ENCODE data around the gene TNFAIP6.

Gene TNFAIP6

GRCh38 chr2:151334082-151334815 lies 23.1 kb upstream of the TNFAIP6 start:
- Histone ChIP-seq H2AFZ (ENCODE audit: low read length) (peak overlapping the region; percentile 43), H3K79me1 (ENCODE audit: low read depth, low read length) (no peaks in the 10 kb centered on the region), H2BK12ac (ENCODE audit: low read length) (no peak overlapping the region), H4K8ac (ENCODE audit: low read depth, low read length) (no peak overlapping the region), H3K4ac (ENCODE audit: low read length) (no peak overlapping the region), H3K27me3 (ENCODE audit: control insufficient read depth in 3 of 3, insufficient read depth in 3 of 3, low read depth in 1 of 3, low read length in 3 of 3) (no peaks in the 10 kb centered on the region), H2BK120ac (ENCODE audit: low read depth, low read length) (no peak overlapping the region), H2BK15ac (ENCODE audit: low read length) (no peak overlapping the region), H3K14ac (ENCODE audit: low read length) (no peak overlapping the region), H2BK5ac (ENCODE audit: low read length) (no peak overlapping the region), H3K23ac (ENCODE audit: low read depth, low read length, poor library complexity) (no peak overlapping the region), H3K4me3 (ENCODE audit: low read length in 2 of 2) (no peak overlapping the region), H3K9ac (ENCODE audit: low read depth, low read length, poor library complexity) (no peak overlapping the region), H4K91ac (ENCODE audit: low read depth, low read length, poor library complexity) (no peak overlapping the region), H3K18ac (ENCODE audit: low read length) (peak overlapping the region; percentile 45), H3K4me1 (ENCODE audit: control insufficient read depth in 2 of 2, insufficient read depth in 1 of 2, low read depth in 1 of 2, low read length in 2 of 2) (peaks cover 0 to 3% of the 10 kb centered on the region in 2 donors), H3K9me3 (replicated peaks in 1 of 2; ENCODE audit: control insufficient read depth in 2 of 2, insufficient read depth in 1 of 2, low read depth in 1 of 2, low read length in 2 of 2) (no peaks in the 10 kb centered on the region), H3K27ac (replicated peaks; ENCODE audit: low read length) (no peak overlapping the region), H3K36me3 (replicated peaks in 1 of 2; ENCODE audit: control insufficient read depth in 2 of 2, insufficient read depth in 2 of 2, low read length in 2 of 2) (no peaks in the 10 kb centered on the region), H2AK5ac (ENCODE audit: low read depth, low read length) (no peak overlapping the region), H3K4me2 (ENCODE audit: insufficient read depth, low read length, poor library complexity, severe bottlenecking) (no peak overlapping the region)
- DNase-seq (ENCODE audit: low spot score), result no peak
- WGBS, 2 donors (ENCODE audit: extremely low coverage in 2 of 2, insufficient read length in 2 of 2, insufficient replicate concordance in 1 of 2), result no CpG with 5 or more reads among the region's 3 CpGs

GRCh38 chr2:151336863-151337371 lies 20.5 kb upstream of the TNFAIP6 start:
- H2BK12ac ChIP-seq (ENCODE audit: low read length), result no peak overlapping the region
- peak overlapping the region in 1 of 2 donors; percentile 34 for H3K4me3 ChIP-seq (ENCODE audit: low read length in 2 of 2)
- no peak overlapping the region for H4K8ac ChIP-seq (ENCODE audit: low read depth, low read length)
- no peaks in the 10 kb centered on the region for H3K79me1 ChIP-seq (ENCODE audit: low read depth, low read length)
- H3K27me3 ChIP-seq (ENCODE audit: control insufficient read depth in 3 of 3, insufficient read depth in 3 of 3, low read depth in 1 of 3, low read length in 3 of 3), result no peaks in the 10 kb centered on the region
- no peak overlapping the region for H3K4ac ChIP-seq (ENCODE audit: low read length)
- H2AK5ac ChIP-seq (ENCODE audit: low read depth, low read length), result no peak overlapping the region
- no peak overlapping the region for H3K14ac ChIP-seq (ENCODE audit: low read length)
- H3K4me2 ChIP-seq (ENCODE audit: insufficient read depth, low read length, poor library complexity, severe bottlenecking), result no peak overlapping the region
- H3K23ac ChIP-seq (ENCODE audit: low read depth, low read length, poor library complexity), result no peak overlapping the region
- H3K36me3 ChIP-seq (replicated peaks in 1 of 2; ENCODE audit: control insufficient read depth in 2 of 2, insufficient read depth in 2 of 2, low read length in 2 of 2), result no peaks in the 10 kb centered on the region
- no peak overlapping the region for H3K9ac ChIP-seq (ENCODE audit: low read depth, low read length, poor library complexity)
- WGBS, 2 donors (ENCODE audit: extremely low coverage in 2 of 2, insufficient read length in 2 of 2, insufficient replicate concordance in 1 of 2), result no CpG with 5 or more reads among the region's 2 CpGs
- H2BK5ac ChIP-seq (ENCODE audit: low read length), result no peak overlapping the region
- no peak overlapping the region for H4K91ac ChIP-seq (ENCODE audit: low read depth, low read length, poor library complexity)
- H2AFZ ChIP-seq (ENCODE audit: low read length), result no peak overlapping the region
- no peaks in the 10 kb centered on the region for H3K9me3 ChIP-seq (replicated peaks in 1 of 2; ENCODE audit: control insufficient read depth in 2 of 2, insufficient read depth in 1 of 2, low read depth in 1 of 2, low read length in 2 of 2)
- H3K27ac ChIP-seq (replicated peaks; ENCODE audit: low read length), result no peak overlapping the region
- H2BK15ac ChIP-seq (ENCODE audit: low read length), result no peak overlapping the region
- DNase-seq (ENCODE audit: low spot score), result no peak
- H2BK120ac ChIP-seq (ENCODE audit: low read depth, low read length), result no peak overlapping the region
- H3K4me1 ChIP-seq (ENCODE audit: control insufficient read depth in 2 of 2, insufficient read depth in 1 of 2, low read depth in 1 of 2, low read length in 2 of 2), result peaks cover 0 to 7% of the 10 kb centered on the region in 2 donors
- H3K18ac ChIP-seq (ENCODE audit: low read length), result no peak overlapping the region

- H3K4me3 ChIP-seq (ENCODE audit: low read length in 2 of 2), result no peak overlapping the region
- H3K4me1 ChIP-seq (ENCODE audit: control insufficient read depth in 2 of 2, insufficient read depth in 1 of 2, low read depth in 1 of 2, low read length in 2 of 2), result peaks cover 0 to 7% of the 10 kb centered on the region in 2 donors
- H3K4me2 ChIP-seq (ENCODE audit: insufficient read depth, low read length, poor library complexity, severe bottlenecking), result no peak overlapping the region
- no peak overlapping the region for H2BK12ac ChIP-seq (ENCODE audit: low read length)
- H3K27me3 ChIP-seq (ENCODE audit: control insufficient read depth in 3 of 3, insufficient read depth in 3 of 3, low read depth in 1 of 3, low read length in 3 of 3), result no peaks in the 10 kb centered on the region
- no peak overlapping the region for H3K4ac ChIP-seq (ENCODE audit: low read length)
- H3K79me1 ChIP-seq (ENCODE audit: low read depth, low read length), result no peaks in the 10 kb centered on the region
- H2BK120ac ChIP-seq (ENCODE audit: low read depth, low read length), result no peak overlapping the region
- no peak for DNase-seq (ENCODE audit: low spot score)
- no peak overlapping the region for H4K91ac ChIP-seq (ENCODE audit: low read depth, low read length, poor library complexity)
- H3K18ac ChIP-seq (ENCODE audit: low read length), result no peak overlapping the region
- WGBS, 2 donors (ENCODE audit: extremely low coverage in 2 of 2, insufficient read length in 2 of 2, insufficient replicate concordance in 1 of 2), result no CpG with 5 or more reads among the region's 1 CpG
- no peaks in the 10 kb centered on the region for H3K9me3 ChIP-seq (replicated peaks in 1 of 2; ENCODE audit: control insufficient read depth in 2 of 2, insufficient read depth in 1 of 2, low read depth in 1 of 2, low read length in 2 of 2)
- no peak overlapping the region for H2AK5ac ChIP-seq (ENCODE audit: low read depth, low read length)
- no peak overlapping the region for H4K8ac ChIP-seq (ENCODE audit: low read depth, low read length)
- H2AFZ ChIP-seq (ENCODE audit: low read length), result no peak overlapping the region
- no peak overlapping the region for H3K14ac ChIP-seq (ENCODE audit: low read length)
- no peaks in the 10 kb centered on the region for H3K36me3 ChIP-seq (replicated peaks in 1 of 2; ENCODE audit: control insufficient read depth in 2 of 2, insufficient read depth in 2 of 2, low read length in 2 of 2)
- no peak overlapping the region for H3K27ac ChIP-seq (replicated peaks; ENCODE audit: low read length)
- H2BK15ac ChIP-seq (ENCODE audit: low read length), result no peak overlapping the region
- H2BK5ac ChIP-seq (ENCODE audit: low read length), result no peak overlapping the region
- H3K23ac ChIP-seq (ENCODE audit: low read depth, low read length, poor library complexity), result no peak overlapping the region
- no peak overlapping the region for H3K9ac ChIP-seq (ENCODE audit: low read depth, low read length, poor library complexity)
Observed at GRCh38 chr2:151337643-151338042, 19.7 kb upstream of the TNFAIP6 start.

- DNase-seq (ENCODE audit: low spot score), result no peak
- H2AK5ac ChIP-seq (ENCODE audit: low read depth, low read length), result no peak overlapping the region
- no peak overlapping the region for H2BK5ac ChIP-seq (ENCODE audit: low read length)
- H3K36me3 ChIP-seq (replicated peaks in 1 of 2; ENCODE audit: control insufficient read depth in 2 of 2, insufficient read depth in 2 of 2, low read length in 2 of 2), result no peaks in the 10 kb centered on the region
- no peak overlapping the region for H3K4ac ChIP-seq (ENCODE audit: low read length)
- H3K4me1 ChIP-seq (ENCODE audit: control insufficient read depth in 2 of 2, insufficient read depth in 1 of 2, low read depth in 1 of 2, low read length in 2 of 2), result peaks cover 0 to 7% of the 10 kb centered on the region in 2 donors
- no peaks in the 10 kb centered on the region for H3K79me1 ChIP-seq (ENCODE audit: low read depth, low read length)
- no peak overlapping the region for H3K4me3 ChIP-seq (ENCODE audit: low read length in 2 of 2)
- WGBS, 2 donors (ENCODE audit: extremely low coverage in 2 of 2, insufficient read length in 2 of 2, insufficient replicate concordance in 1 of 2), result no CpG with 5 or more reads among the region's 3 CpGs
- H3K23ac ChIP-seq (ENCODE audit: low read depth, low read length, poor library complexity), result no peak overlapping the region
- H4K8ac ChIP-seq (ENCODE audit: low read depth, low read length), result no peak overlapping the region
- no peak overlapping the region for H3K27ac ChIP-seq (replicated peaks; ENCODE audit: low read length)
- H3K4me2 ChIP-seq (ENCODE audit: insufficient read depth, low read length, poor library complexity, severe bottlenecking), result no peak overlapping the region
- H3K27me3 ChIP-seq (ENCODE audit: control insufficient read depth in 3 of 3, insufficient read depth in 3 of 3, low read depth in 1 of 3, low read length in 3 of 3), result no peaks in the 10 kb centered on the region
- H4K91ac ChIP-seq (ENCODE audit: low read depth, low read length, poor library complexity), result no peak overlapping the region
- no peak overlapping the region for H2BK12ac ChIP-seq (ENCODE audit: low read length)
- H2BK120ac ChIP-seq (ENCODE audit: low read depth, low read length), result no peak overlapping the region
- no peaks in the 10 kb centered on the region for H3K9me3 ChIP-seq (replicated peaks in 1 of 2; ENCODE audit: control insufficient read depth in 2 of 2, insufficient read depth in 1 of 2, low read depth in 1 of 2, low read length in 2 of 2)
- no peak overlapping the region for H2AFZ ChIP-seq (ENCODE audit: low read length)
- H2BK15ac ChIP-seq (ENCODE audit: low read length), result no peak overlapping the region
- H3K14ac ChIP-seq (ENCODE audit: low read length), result no peak overlapping the region
- no peak overlapping the region for H3K18ac ChIP-seq (ENCODE audit: low read length)
- no peak overlapping the region for H3K9ac ChIP-seq (ENCODE audit: low read depth, low read length, poor library complexity)
Observed at GRCh38 chr2:151338115-151338514, 19.3 kb upstream of the TNFAIP6 start.
